ENCODE results near the gene WDR46. TPM values are rescaled to one million over a fixed set of nuclear protein-coding genes. Genes with fewer than 3 reads are reported as not detected.
"Not testable (repeated sequence)": the region's sequence is repeated elsewhere in the genome, so short reads cannot be mapped to it uniquely, and the experiment has no call there.

The WDR46 gene
- total RNA-seq, 2 experiments from 2014 or later, result 63.5 to 69.4 TPM

DNA sequence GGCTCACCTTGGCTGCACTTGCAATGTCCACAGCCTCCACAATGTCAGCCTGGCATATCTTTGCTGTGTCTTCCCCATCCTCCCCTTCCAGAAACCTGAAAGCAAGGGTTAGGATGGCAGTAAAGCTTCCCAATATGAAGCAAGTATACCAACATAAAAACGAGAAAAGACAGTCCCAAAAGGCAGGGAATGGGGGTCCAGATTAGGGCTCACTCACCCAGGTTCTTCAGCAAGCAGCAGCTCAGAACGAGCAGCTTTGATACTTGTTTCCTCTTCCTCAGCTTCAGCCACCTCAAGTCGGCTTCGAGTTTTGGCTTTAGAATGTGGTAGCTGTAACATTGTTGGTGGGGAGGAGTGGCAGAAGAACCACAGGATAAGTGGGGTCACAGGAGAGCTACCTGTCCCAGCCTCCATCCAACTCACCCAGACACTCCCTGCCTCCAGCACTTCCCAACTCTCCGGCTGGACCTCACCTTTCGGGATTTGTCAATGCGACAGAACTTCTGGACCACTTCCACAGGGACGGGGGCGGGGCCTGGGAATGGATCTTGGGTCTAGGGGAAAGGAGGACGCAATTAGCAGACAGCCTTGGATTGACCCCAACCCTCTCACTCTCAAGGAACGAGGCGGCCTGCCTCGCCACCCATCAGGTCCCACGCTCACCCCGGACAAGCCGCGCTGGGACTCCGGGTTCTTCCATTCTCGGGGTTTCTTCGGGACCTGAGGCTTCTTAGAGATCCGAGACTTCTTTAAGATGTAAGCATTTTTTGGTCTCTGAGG lies 708 bp downstream of the WDR46 start:
- peak overlapping the region; percentile 97 for H3K27ac Mint-ChIP-seq
- POLR2A ChIA-PET, result interaction anchor here (0.6 to 2.9 kb wide), 8 partner anchors 11 to 131 kb away, joined by 3 to 25 read pairs (median 4); partner anchors contain the start of genes B3GALT4, RGL2, RPS18 and VPS52
- CTCF ChIA-PET, result interaction anchor here (0.5 to 3.0 kb wide), 10 partner anchors 10 to 421 kb away, joined by 3 to 17 read pairs (median 5); partner anchors contain the start of genes B3GALT4, HLA-DPA1, RGL2 and RPS18
- H3K36me3 Mint-ChIP-seq (ENCODE audit: low read depth), result peaks cover 53% of the 10 kb centered on the region
- DNase-seq (no peak), ATAC-seq (no peak)
- H3K9me3 Mint-ChIP-seq (ENCODE audit: low read depth), result no peaks in the 10 kb centered on the region
- peaks cover 37% of the 10 kb centered on the region for H3K4me1 Mint-ChIP-seq
- no peaks in the 10 kb centered on the region for H3K27me3 Mint-ChIP-seq
- H3K4me3 Mint-ChIP-seq, result peak overlapping the region; percentile 98
- intact Hi-C loops (cut with DNase I, micrococcal nuclease), result loop anchor here in 1 of 2 experiments (2.0 to 5.0 kb wide), 2 partner anchors 122 to 1111 kb away; partner anchors contain the start of genes AGPAT1, PHF1 and RNF5

DNA sequence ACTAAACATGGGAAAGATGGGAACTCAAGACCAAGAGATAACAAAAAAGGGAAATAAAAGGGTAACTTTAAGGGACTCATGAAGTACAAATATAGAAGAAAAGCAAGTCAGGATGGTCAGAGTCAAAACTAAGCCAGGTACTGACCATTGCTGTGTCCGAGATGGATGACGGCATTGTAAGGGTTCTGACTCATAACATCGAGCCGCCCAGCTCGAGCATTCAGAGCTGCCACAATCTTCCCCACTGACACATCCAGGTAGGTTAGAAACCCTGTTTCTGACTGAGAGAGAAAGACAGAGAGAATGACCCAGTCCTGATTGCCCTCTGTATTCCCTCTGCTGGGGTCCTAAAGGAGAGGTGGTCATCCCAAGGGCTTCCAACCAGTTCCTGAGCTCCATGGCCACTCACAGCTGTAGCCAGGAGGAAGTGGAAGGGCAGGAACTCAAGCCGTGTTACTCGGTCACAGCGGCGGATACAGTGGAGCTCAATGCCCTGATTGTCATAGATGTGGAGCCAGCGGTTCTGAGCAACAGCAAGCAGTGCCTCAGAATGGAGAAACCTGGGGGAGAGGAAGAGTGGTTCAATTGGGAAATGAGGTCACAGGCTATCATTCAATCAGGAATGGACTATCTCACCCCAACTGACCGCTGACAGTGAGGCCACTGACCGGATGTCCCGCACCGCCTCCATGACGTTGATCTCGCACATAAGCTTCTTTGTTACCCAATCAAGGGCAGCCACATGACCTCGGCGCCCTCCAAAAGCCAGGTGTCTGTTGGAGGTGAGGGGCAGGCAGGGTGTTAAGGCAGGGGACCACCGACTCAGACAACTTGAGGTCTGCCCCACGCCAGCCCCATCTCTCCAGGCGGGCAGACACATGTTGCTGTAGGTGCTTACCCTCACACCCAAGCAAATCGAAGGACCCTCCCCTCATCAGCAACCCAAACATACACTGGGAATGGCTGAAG lies 1.8 kb downstream of the WDR46 start:
- Mint-ChIP-seq H3K27ac (peak overlapping the region; percentile 55), H3K36me3 (ENCODE audit: low read depth) (peaks cover 48% of the 10 kb centered on the region), H3K27me3 (no peaks in the 10 kb centered on the region), H3K4me3 (peak overlapping the region; percentile 98), H3K9me3 (ENCODE audit: low read depth) (no peaks in the 10 kb centered on the region), H3K4me1 (peaks cover 37% of the 10 kb centered on the region)
- no peak for DNase-seq
- intact Hi-C loops (cut with DNase I, micrococcal nuclease), result loop anchor here in 1 of 2 experiments (5.0 kb wide), 1 partner anchor 1110 kb away; the partner anchor contains the start of genes AGPAT1 and RNF5
- ATAC-seq, result no peak
- ChIA-PET CTCF (interaction anchor here (0.5 to 2.3 kb wide), 4 partner anchors 12 to 307 kb away, joined by 3 to 17 read pairs (median 4); partner anchors contain the start of gene RGL2), POLR2A (interaction anchor here (1.4 to 2.4 kb wide), 2 partner anchors 10 to 12 kb away, joined by 5 to 14 read pairs; partner anchors contain the start of genes B3GALT4 and RGL2)

GRCh38 chr6:33285214-33285613 lies 3.8 kb downstream of the WDR46 start:
- H3K27me3 Mint-ChIP-seq; CTCF ChIA-PET; DNase-seq; POLR2A ChIA-PET; H3K27ac Mint-ChIP-seq; H3K9me3 Mint-ChIP-seq (ENCODE audit: low read depth); ATAC-seq; H3K4me3 Mint-ChIP-seq: not testable (repeated sequence)
- intact Hi-C loops (cut with DNase I, micrococcal nuclease), result loop anchor here in 1 of 2 experiments (5.0 kb wide), 1 partner anchor 1108 kb away; the partner anchor contains the start of genes AGPAT1 and RNF5
- Mint-ChIP-seq H3K4me1 (peaks cover 24% of the 10 kb centered on the region), H3K36me3 (ENCODE audit: low read depth) (peaks cover 34% of the 10 kb centered on the region)

GRCh38 chr6:33280539-33280938 lies 8.5 kb downstream of the WDR46 start:
- CTCF ChIA-PET, result interaction anchor here (0.6 to 1.2 kb wide), 3 partner anchors 9 to 142 kb away, joined by 3 read pairs; partner anchors contain the start of genes RGL2, RPS18 and VPS52
- POLR2A ChIA-PET, result interaction anchor here (1.0 kb wide), 1 partner anchor 9 kb away, joined by 3 read pairs; the partner anchor contains the start of genes RPS18 and VPS52
- H3K36me3 Mint-ChIP-seq (ENCODE audit: low read depth), result peaks cover 28% of the 10 kb centered on the region

GRCh38 chr6:33279971-33280511 lies 9.0 kb downstream of the WDR46 start:
- ChIA-PET CTCF (interaction anchor here (0.6 to 4.0 kb wide), 3 partner anchors 8 to 19 kb away, joined by 3 to 17 read pairs (median 3); partner anchors contain the start of genes PFDN6, RGL2, RPS18 and VPS52), POLR2A (no interaction called here)
- peak; percentile 40 for DNase-seq
- no peak overlapping the region for H3K27ac Mint-ChIP-seq
- H3K4me3 Mint-ChIP-seq, result no peak overlapping the region
- ATAC-seq, result no peak
- no peaks in the 10 kb centered on the region for H3K27me3 Mint-ChIP-seq
- no peaks in the 10 kb centered on the region for H3K9me3 Mint-ChIP-seq (ENCODE audit: low read depth)
- H3K36me3 Mint-ChIP-seq (ENCODE audit: low read depth), result peaks cover 33% of the 10 kb centered on the region
- H3K4me1 Mint-ChIP-seq, result peaks cover 24% of the 10 kb centered on the region
- intact Hi-C loops (cut with DNase I, micrococcal nuclease), result loop anchor here in 1 of 2 experiments (10.0 kb wide), 1 partner anchor 1305 kb away; the partner anchor contains the start of gene DXO

More at GRCh38 chr6:33280539-33280938, 8.5 kb downstream of the WDR46 start:
- no peak for DNase-seq
- Mint-ChIP-seq H3K27ac (no peak overlapping the region), H3K27me3 (no peaks in the 10 kb centered on the region), H3K4me3 (no peak overlapping the region), H3K9me3 (ENCODE audit: low read depth) (no peaks in the 10 kb centered on the region), H3K4me1 (peaks cover 20% of the 10 kb centered on the region)
- ATAC-seq, result no peak
- intact Hi-C loops (cut with DNase I, micrococcal nuclease), result no loop called here

DNA sequence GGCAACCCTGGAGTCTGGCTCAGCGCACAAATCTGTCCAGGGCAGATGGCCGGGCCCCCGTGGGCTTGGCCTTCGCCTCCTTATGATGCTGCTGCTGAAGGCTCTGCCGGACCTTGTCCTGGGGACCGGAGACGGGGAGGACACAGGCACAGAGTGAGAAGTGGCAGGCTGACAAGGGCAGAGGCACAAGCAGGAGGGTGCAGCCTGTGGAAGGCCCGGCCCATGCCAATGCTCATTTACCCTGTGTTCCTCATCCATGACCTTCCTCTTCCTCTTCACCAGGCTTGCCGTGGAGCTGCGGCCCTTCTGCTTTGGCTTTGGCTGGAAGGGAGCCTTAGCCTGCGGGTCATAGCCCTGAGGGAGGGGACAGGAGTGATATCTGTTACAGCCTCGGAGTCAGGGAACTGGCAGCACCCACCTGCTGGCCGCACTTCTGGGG lies 9.8 kb downstream of the WDR46 start:
- ChIA-PET POLR2A (no interaction called here), CTCF (interaction anchor here (0.8 to 4.0 kb wide), 6 partner anchors 10 to 160 kb away, joined by 3 to 17 read pairs (median 3); partner anchors contain the start of genes PFDN6, WDR46 and ZBTB22)
- Mint-ChIP-seq H3K27ac (no peak overlapping the region), H3K9me3 (ENCODE audit: low read depth) (no peaks in the 10 kb centered on the region), H3K27me3 (no peaks in the 10 kb centered on the region), H3K36me3 (ENCODE audit: low read depth) (peaks cover 35% of the 10 kb centered on the region), H3K4me3 (no peak overlapping the region), H3K4me1 (peaks cover 31% of the 10 kb centered on the region)
- DNase-seq, result no peak
- no peak for ATAC-seq
- intact Hi-C loops (cut with DNase I, micrococcal nuclease), result loop anchor here in 1 of 2 experiments (10.0 kb wide), 1 partner anchor 1304 kb away; the partner anchor contains the start of gene DXO

DNA sequence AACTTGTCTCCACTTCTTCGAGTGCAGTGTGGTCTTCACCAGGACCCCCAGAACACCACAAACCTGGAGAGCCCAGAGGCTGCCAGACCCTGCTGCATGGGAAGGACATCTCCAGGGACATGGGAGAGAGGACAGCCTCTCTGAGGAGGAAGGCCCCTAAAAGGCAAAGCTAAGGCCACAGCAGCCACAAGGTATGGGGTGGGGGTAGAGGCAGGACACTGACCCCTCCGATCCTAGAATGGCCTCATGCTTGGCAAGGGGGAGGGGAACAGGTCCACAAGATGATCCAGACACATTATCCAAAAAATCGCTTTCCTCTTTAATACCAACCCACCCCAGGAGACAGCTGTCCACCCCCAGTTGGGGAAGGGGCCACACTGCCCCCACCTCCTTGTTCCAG lies 10.2 kb downstream of the WDR46 start:
- Mint-ChIP-seq H3K9me3 (ENCODE audit: low read depth) (no peaks in the 10 kb centered on the region), H3K27me3 (no peaks in the 10 kb centered on the region), H3K4me3 (no peak overlapping the region), H3K36me3 (ENCODE audit: low read depth) (peaks cover 38% of the 10 kb centered on the region), H3K4me1 (peaks cover 33% of the 10 kb centered on the region), H3K27ac (no peak overlapping the region)
- no peak for ATAC-seq
- intact Hi-C loops (cut with DNase I, micrococcal nuclease), result loop anchor here in 1 of 2 experiments (10.0 kb wide), 1 partner anchor 1304 kb away; the partner anchor contains the start of gene DXO
- POLR2A ChIA-PET, result interaction anchor here (2.1 to 3.7 kb wide), 2 partner anchors 10 to 21 kb away, joined by 15 to 25 read pairs; partner anchors contain the start of genes PFDN6, RGL2 and WDR46
- CTCF ChIA-PET, result interaction anchor here (0.8 to 4.0 kb wide), 6 partner anchors 10 to 160 kb away, joined by 3 to 17 read pairs (median 3); partner anchors contain the start of genes PFDN6, WDR46 and ZBTB22
- DNase-seq, result no peak

- Mint-ChIP-seq H3K9me3 (ENCODE audit: low read depth) (no peaks in the 10 kb centered on the region), H3K4me3 (no peak overlapping the region), H3K27me3 (no peaks in the 10 kb centered on the region), H3K4me1 (peaks cover 34% of the 10 kb centered on the region), H3K36me3 (ENCODE audit: low read depth) (peaks cover 42% of the 10 kb centered on the region), H3K27ac (peak overlapping the region; percentile 92)
- POLR2A ChIA-PET, result interaction anchor here (1.8 to 3.7 kb wide), 3 partner anchors 11 to 40 kb away, joined by 10 to 25 read pairs (median 15); partner anchors contain the start of genes PFDN6, RGL2, WDR46 and ZBTB22
- intact Hi-C loops (cut with DNase I, micrococcal nuclease), result loop anchor here in 1 of 2 experiments (10.0 kb wide), 1 partner anchor 1304 kb away; the partner anchor contains the start of gene DXO
- CTCF ChIA-PET, result interaction anchor here (0.8 to 4.0 kb wide), 7 partner anchors 11 to 159 kb away, joined by 3 to 17 read pairs (median 3); partner anchors contain the start of genes PFDN6, WDR46 and ZBTB22
- DNase-seq (no peak), ATAC-seq (no peak)
Observed at GRCh38 chr6:33278392-33278741, 10.7 kb downstream of the WDR46 start.

GRCh38 chr6:33277663-33278391 lies 11.2 kb downstream of the WDR46 start:
- CTCF ChIA-PET, result interaction anchor here (0.6 to 4.0 kb wide), 11 partner anchors 11 to 154 kb away, joined by 3 to 17 read pairs (median 4); partner anchors contain the start of genes PFDN6, WDR46 and ZBTB22
- Mint-ChIP-seq H3K9me3 (ENCODE audit: low read depth) (no peaks in the 10 kb centered on the region), H3K27me3 (no peaks in the 10 kb centered on the region), H3K36me3 (ENCODE audit: low read depth) (peaks cover 48% of the 10 kb centered on the region), H3K27ac (peak overlapping the region; percentile 92), H3K4me3 (peak overlapping the region; percentile 91), H3K4me1 (peaks cover 36% of the 10 kb centered on the region)
- ATAC-seq, result peak; percentile 6
- DNase-seq, result peak; percentile 57
- intact Hi-C loops (cut with DNase I, micrococcal nuclease), result loop anchor here (1.0 to 10.0 kb wide), 7 partner anchors 11 to 1303 kb away; partner anchors contain the start of genes PFDN6 (in 2 of the 2), WDR46 (in 2 of the 2), CUTA (in 1 of the 2) and DXO (in 1 of the 2)
- POLR2A ChIA-PET, result interaction anchor here (0.6 to 3.7 kb wide), 15 partner anchors 9 to 383 kb away, joined by 3 to 25 read pairs (median 5); partner anchors contain the start of genes CUTA, KIFC1, PFDN6 and RGL2
